ENCODE measurements around the gene WDR64. TPM values are rescaled to one million over a fixed set of nuclear protein-coding genes. Genes with fewer than 3 reads are reported as not detected.

The WDR64 gene
- total and polyA plus RNA-seq, 2 experiments from 2014 or later: not detected

GRCh38 chr1:241817956-241818612 lies 166.0 kb downstream of the WDR64 start:
- ATAC-seq (no peak), DNase-seq (ENCODE audit: low spot score) (no peak)
- Histone ChIP-seq H3K9me2 (ENCODE audit: insufficient read depth) (no peaks in the 10 kb centered on the region), H3K4me3 (no peak overlapping the region), H3K79me2 (replicated peaks; ENCODE audit: insufficient read depth) (no peaks in the 10 kb centered on the region), H3K4me1 (ENCODE audit: insufficient read depth) (no peaks in the 10 kb centered on the region), H3K4me2 (no peak overlapping the region), H3K27ac (ENCODE audit: low read depth) (no peak overlapping the region), H3K27me3 (ENCODE audit: insufficient read depth) (no peaks in the 10 kb centered on the region), H3K36me3 (ENCODE audit: insufficient read depth) (no peaks in the 10 kb centered on the region), H3F3A (replicated peaks; ENCODE audit: low read depth) (no peaks in the 10 kb centered on the region), H4K20me1 (replicated peaks; ENCODE audit: insufficient read depth) (no peaks in the 10 kb centered on the region), H2AFZ (no peak overlapping the region; the same call in 1 of the 2 replicates)
- no peak for TF ChIP-seq ETS1 (IDR thresholded peaks at IDR 0.05)
- TF ChIP-seq NANOG (IDR thresholded peaks at IDR 0.05; ENCODE audit: borderline replicate concordance): no peak
- TF ChIP-seq ZNF114 (CRISPR knock-in tag; IDR thresholded peaks at IDR 0.05): no peak
- TF ChIP-seq POLR2AphosphoS5 (IDR thresholded peaks at IDR 0.05; ENCODE audit: low read depth): no peak
- TF ChIP-seq JUNB (IDR thresholded peaks at IDR 0.05; ENCODE audit: unreplicated experiment): no peak
- TF ChIP-seq EZH2phosphoT487 (IDR thresholded peaks at IDR 0.05; ENCODE audit: unreplicated experiment): no peak
- TF ChIP-seq CTCF (conservative IDR thresholded peaks at IDR 0.05; ENCODE audit: low read depth in 2 of 2): no peak
- TF ChIP-seq ZNF462 (CRISPR knock-in tag; IDR thresholded peaks at IDR 0.05): no peak
- TF ChIP-seq CREB1 (CRISPR knock-in tag; IDR thresholded peaks at IDR 0.05; ENCODE audit: low read depth): no peak
- TF ChIP-seq REST (IDR thresholded peaks at IDR 0.05; ENCODE audit: unreplicated experiment): no peak
- TF ChIP-seq EZH2 (IDR thresholded peaks at IDR 0.05; ENCODE audit: low read depth, unreplicated experiment): no peak
- no peak for TF ChIP-seq ZNF331 (CRISPR knock-in tag; IDR thresholded peaks at IDR 0.05; ENCODE audit: low read depth)
- no peak for TF ChIP-seq STAT1 (IDR thresholded peaks at IDR 0.05; ENCODE audit: unreplicated experiment)
- Mint-ChIP-seq H3K36me3 (ENCODE audit: low read depth) (no peaks in the 10 kb centered on the region), H3K4me3 (no peak overlapping the region), H3K4me1 (no peaks in the 10 kb centered on the region), H3K9me3 (no peaks in the 10 kb centered on the region), H3K27me3 (ENCODE audit: insufficient read depth, low read depth, poor library complexity) (peaks cover 1% of the 10 kb centered on the region), H3K27ac (no peak overlapping the region)
